HG02678 (cell line): ENCODE data around the gene CPLX3.

Experiments
- ATAC-seq: cut with Tn5 transposase; IDR thresholded peaks from one replicate; pipeline ENCODE4 v1.9.1; 2021; ENCODE audit warnings: mild to moderate bottlenecking, moderate library complexity; ENCODE audit not compliant: unreplicated experiment

Gene CPLX3

DNA sequence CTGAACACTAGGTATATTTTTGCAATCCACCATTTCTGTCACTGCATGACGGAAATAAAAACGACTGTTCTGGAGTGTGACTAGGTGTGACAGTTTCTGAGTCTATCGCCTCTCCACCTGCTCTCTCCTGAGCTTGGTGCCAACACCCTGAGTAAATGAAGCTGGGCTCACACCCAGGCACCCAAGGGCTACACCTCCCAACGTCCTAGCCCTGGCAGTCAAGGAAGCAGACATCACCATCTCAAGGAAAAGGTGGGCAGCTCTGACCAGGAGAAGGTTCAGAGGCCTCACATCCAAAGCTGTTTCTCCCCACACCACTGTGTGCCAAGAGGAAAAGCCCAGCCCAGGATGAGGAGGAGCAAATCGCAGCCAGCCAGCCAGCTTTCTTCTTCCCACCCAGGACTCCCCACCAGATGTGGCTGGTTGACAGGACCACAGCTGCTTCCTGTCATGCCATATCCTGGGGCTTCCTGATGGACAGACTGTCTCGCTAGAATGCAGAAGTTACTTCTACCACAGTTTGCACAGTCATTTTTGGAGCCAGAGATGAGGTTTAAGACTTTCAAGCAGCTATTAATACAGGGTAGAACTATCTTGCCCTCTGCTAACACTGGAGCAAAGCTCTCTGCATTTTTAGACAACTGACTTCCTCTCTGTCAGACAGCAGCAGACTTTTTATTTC, 43.4 kb downstream of the CPLX3 start:
- ATAC-seq = peak; percentile 44

DNA sequence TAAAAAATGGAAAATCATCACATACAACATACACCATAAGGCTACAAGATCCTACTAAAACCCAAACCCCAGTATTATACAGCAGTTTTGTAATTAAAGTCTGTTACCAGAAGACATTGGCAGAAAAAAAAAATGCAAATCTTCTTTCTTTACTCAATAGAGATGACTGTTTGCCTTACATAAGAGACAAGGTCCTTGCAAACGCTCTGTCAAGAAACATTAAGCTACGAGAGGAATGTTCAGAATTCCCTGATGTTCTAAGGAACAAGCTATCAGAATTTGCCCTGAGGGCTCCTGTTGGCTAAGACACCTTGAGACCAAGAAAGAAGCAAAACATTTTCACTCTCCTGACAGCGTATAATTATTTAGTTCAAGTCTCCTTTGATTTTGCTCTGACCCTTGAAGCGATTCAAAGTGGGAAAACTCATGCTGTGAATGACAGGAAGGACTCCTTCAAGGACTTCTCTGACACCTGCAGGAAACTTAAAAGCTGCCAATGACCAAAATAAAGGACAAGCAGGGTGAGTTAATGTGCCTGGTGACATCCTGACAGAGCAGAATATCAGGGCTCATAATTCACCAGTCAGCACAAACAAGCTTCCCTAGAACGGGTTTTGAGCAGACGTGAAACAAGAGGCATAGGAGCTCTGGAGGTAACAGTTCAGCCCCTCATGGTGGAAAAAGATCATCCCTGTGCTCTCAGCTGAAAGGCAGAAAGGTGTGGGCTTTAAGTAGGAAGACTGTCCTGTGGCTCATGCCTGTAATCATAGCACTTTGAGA, 44.2 kb downstream of the CPLX3 start:
- no peak for ATAC-seq

DNA sequence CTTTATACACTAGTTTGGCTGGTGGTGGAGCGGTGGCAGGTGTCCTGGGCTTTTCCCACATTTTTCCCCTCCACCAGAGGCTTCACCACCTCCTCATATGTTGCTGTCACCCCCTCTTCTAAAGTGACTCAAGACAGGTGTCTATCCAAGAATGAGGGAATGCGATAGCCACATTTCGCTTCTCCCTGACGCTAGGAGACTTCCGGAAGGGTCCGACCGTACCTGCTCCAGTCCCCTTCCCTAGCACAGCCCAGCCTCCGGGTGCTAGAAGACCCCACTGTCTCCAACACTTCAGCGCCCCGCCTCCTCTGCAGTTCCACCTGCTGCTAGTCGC, 46.2 kb downstream of the CPLX3 start:
- no peak for ATAC-seq

DNA sequence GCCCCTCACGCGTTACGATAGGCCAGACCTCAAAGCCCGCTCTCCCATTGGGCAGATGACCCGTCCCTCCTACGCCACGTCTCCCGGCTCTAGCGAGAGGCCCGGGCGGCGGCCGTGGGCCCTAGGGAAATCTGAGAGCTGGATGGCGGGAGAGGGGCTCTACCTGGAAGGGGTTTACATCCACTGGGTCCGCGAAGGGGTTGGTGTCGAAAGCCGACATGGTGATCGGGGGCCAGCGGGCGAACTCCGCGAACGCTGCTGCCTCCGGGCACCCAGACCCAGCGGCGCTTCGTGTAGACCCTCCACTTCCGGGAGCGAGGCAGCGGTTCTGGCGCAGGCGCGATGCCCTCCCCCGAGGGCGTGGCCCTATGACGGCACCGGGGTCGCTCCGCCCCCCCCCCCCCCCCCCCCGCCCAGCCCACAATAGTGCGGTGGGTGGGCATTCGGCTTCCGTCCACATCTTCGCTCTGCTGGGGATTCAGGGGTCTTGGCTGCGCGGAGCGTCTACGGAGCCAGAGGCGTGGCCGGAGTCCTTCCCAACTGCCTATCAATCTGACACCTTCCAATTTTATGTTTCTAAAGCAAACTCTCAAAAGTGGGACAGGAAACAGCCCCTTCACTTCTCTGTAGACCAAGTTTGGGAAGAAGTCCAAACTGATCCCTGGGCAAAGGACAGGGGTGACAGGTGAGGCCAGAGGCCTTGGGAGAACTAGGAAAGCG, 46.8 kb downstream of the CPLX3 start, which contains the start of gene SCAMP2:
TSS of gene SCAMP2 (minus strand) at position 330 of the 720 bp plus-strand sequence. CDS start at position 220, 110 bp downstream.
- ATAC-seq = peak; percentile 81

DNA sequence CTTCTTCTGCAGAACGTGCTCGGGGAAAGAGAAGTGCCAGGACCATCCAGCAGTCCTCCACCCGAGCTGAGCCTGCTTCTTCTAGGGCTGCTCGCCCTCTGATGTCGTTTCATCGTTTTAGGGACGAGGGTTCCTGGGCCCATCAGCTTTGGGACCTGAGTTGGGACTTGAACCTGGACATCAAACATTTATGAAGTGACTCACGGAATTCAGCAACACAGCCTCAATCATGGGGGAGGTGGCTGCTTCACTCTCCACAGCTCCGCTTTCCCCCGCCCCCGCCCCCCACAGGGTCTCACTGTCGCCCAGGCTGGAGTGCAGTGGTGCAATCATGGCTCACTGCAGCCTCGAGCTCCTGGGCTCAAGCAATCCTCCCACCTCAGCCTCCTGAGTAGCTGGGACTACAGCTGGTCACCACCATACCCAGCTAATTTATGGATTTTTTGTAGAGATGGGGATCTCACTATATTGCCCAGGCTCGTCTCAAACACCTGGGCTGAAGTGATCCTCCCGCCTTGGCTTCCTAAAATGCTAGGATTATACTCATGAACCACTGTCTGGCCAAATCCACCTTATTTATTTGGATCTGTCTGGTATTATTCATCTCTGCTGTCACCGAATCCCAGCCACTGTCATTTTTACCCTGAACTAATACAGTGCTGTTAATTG, 47.5 kb downstream of the CPLX3 start:
- ATAC-seq = no peak

DNA sequence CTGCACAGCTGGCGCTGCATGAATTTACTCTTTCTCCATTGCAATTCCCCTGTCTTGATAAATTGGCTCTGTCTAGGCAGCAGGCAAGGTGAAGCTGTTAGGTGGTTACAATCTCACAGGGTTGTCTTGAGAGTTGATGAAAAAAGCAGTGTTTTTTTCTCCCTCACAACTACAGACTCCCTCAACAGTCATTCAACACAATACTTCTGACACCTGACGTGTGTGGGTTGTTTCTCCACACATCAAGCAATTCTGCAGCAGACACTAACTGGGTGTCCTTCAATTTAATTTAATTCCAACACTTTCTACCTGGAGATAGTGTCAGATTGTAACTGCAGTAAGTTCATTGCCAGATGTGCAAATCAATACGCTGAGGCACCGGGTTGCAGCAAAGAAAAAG, 51.8 kb downstream of the CPLX3 start:
- ATAC-seq = no peak
